Measurements from ENCODE around the gene PLAGL1.

PLAGL1 gene

DNA sequence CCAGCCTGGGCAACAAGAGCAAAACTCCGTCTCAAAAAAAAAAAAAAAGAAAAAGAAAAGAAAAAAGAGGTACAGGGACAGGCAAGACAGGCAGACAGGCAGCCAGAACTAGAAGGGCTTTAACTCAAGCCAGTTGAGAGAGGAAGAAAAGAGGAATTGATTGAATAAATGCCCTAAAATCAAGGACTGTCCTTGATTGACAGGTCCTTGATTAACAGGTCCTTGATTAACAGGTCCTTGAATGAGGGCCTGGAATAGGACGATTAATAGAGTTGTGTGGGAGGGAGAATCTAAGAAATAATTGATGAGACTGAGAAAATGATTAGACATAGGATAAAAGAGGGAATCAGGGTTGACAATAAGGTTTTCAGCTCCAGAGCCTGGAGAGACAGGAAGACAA is 107.7 kb downstream of the PLAGL1 start:
- no peak overlapping the region for H3K4me3 ChIP-seq (ENCODE audit: low read depth, low read length)
- in situ Hi-C loops (cut with HindIII; ENCODE audit: low sequenced_read_pairs), result no loop called here
- no peak for DNase-seq (ENCODE audit: low read depth, low spot score)
- TF ChIP-seq, protein P1, sequence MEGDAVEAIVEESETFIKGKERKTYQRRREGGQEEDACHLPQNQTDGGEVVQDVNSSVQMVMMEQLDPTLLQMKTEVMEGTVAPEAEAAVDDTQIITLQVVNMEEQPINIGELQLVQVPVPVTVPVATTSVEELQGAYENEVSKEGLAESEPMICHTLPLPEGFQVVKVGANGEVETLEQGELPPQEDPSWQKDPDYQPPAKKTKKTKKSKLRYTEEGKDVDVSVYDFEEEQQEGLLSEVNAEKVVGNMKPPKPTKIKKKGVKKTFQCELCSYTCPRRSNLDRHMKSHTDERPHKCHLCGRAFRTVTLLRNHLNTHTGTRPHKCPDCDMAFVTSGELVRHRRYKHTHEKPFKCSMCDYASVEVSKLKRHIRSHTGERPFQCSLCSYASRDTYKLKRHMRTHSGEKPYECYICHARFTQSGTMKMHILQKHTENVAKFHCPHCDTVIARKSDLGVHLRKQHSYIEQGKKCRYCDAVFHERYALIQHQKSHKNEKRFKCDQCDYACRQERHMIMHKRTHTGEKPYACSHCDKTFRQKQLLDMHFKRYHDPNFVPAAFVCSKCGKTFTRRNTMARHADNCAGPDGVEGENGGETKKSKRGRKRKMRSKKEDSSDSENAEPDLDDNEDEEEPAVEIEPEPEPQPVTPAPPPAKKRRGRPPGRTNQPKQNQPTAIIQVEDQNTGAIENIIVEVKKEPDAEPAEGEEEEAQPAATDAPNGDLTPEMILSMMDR (IDR thresholded peaks at IDR 0.05; ENCODE audit: low read depth, low read length), result no peak

GRCh38 chr6:143896126-143896860 is 111.8 kb downstream of the PLAGL1 start:
- in situ Hi-C loops (cut with HindIII; ENCODE audit: low sequenced_read_pairs), result no loop called here
- H3K4me3 ChIP-seq (ENCODE audit: low read depth, low read length), result no peak overlapping the region
- no peak for DNase-seq (ENCODE audit: low read depth, low spot score)

GRCh38 chr6:143894655-143895054 is 113.4 kb downstream of the PLAGL1 start:
- H3K4me3 ChIP-seq (ENCODE audit: low read depth, low read length), result no peak overlapping the region
- TF ChIP-seq, protein P1 (IDR thresholded peaks at IDR 0.05; ENCODE audit: low read depth, low read length), result no peak
- no peak for DNase-seq (ENCODE audit: low read depth, low spot score)
- in situ Hi-C loops (cut with HindIII; ENCODE audit: low sequenced_read_pairs), result no loop called here

More at GRCh38 chr6:143896126-143896860, 111.8 kb downstream of the PLAGL1 start:
- TF ChIP-seq, protein P1 (IDR thresholded peaks at IDR 0.05; ENCODE audit: low read depth, low read length), result no peak

Data from astrocyte of the spinal cord (primary cell).